Measurements from ENCODE around the gene GPR156.

GRCh38 chr3:120212505-120212904 is 72.5 kb downstream of the GPR156 start:
- TF ChIP-seq RCOR1 (IDR thresholded peaks at IDR 0.05; ENCODE audit: borderline replicate concordance in 1 of 2, low read depth in 2 of 2, low read length in 2 of 2) (no peak), SPI1 (IDR thresholded peaks at IDR 0.05; ENCODE audit: borderline replicate concordance, low read depth, low read length) (no peak), MTF1 (CRISPR knock-in tag; IDR thresholded peaks at IDR 0.05; ENCODE audit: borderline replicate concordance) (no peak), ZNF639 (CRISPR knock-in tag; conservative IDR thresholded peaks at IDR 0.05 in 1 of 2, IDR thresholded peaks at IDR 0.05 in 1 of 2) (no peak), CTCF (IDR thresholded peaks at IDR 0.05 in 2 of 3, conservative IDR thresholded peaks at IDR 0.05 in 1 of 3; ENCODE audit: insufficient read depth in 2 of 3, low read depth in 1 of 3, low read length in 3 of 3) (no peak), E2F4 (CRISPR knock-in tag; IDR thresholded peaks at IDR 0.05; ENCODE audit: low read depth) (no peak)

Measured in K562 (cell line).